Activated CD4-positive, CD25-positive, alpha-beta regulatory T cell treated with anti-CD3 and anti-CD28 coated beads, Interleukin-2, amount 50 U/mL, for 16 hours (primary cell): ENCODE data around the gene DNAH11.
"Not testable (repeated sequence)": the region's sequence is repeated elsewhere in the genome, so short reads cannot be mapped to it uniquely, and the experiment has no call there.

Experiments used
- DNase-seq: peaks from one replicate; pipeline ENCODE4 v3.0.0-alpha.2; 2020; ENCODE audit warnings: low read depth, low spot score

The DNAH11 gene

DNA sequence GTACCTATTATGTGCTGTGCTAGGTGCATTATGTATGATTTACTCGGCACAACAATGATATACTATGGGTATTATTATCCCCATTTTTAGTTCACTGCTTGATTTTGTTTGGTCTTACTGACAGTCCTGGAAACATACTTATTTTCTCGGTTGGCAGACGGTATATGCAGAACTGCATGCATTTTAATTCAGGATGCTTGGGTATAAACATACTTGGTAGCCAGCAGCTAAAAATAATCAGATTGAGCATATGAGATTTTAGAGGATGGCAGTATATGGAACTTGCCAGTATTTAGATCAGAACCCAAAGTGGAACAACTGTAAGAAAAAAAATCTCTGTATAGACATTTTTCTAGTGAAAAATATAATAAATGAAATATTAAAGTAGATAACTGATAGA, 163.3 kb downstream of the DNAH11 start:
- DNase-seq = no peak

DNA sequence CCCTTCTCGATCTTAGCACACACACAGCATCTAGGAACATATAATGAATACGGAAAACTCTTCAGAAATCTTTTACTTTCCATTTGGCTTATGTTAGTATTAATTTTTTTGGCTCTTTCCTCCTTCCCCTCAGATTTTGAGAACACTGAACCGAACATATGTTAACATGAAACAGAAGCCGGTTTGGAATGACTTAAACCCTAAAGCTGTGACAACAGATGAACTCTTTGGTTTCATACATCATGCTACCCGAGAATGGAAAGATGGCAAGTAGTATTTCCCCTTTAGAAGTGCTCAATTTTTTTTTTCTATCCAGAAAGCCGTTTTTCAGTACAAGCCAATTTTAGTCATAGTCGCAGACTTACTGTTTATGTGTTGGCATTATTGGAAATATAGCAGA, 164.7 kb downstream of the DNAH11 start:
- DNase-seq = no peak

DNA sequence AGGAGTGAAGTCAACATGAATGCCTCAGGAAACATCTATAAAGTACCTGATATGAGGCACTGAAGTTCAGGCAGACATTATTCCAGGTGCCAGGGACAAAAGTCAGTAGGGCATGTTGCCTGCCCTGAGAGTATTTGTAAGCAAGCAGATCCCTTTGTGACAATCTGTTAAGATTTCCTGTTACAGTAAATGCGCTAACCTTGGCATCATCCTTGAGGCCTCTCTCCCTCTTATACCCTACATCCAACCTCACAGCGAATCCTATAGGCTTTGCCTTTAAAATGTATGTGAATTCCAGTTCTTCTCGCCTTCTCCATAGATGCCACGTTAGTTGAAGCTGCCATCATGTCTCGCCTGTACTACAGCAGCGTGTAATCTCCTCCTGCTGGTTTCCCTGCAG, 165.3 kb downstream of the DNAH11 start:
- no peak for DNase-seq

DNA sequence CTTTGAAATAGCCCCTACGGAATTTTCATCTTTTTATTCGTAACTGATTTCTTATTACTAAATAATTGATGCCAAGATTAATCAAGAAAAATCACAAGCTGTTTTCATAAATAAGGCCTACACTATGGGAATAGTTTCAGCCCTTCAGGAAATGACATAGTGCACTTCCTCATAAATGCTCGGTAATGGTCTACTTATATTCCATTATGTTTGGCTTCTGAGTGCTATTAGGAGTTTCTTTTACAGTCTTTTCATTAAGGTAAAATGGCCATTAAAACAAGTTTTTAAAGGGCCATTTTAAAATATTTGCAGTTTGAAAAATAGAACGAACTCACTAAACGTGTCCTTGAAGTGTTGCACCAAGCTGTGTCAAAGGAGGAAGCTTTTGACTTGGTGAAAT, 174.5 kb downstream of the DNAH11 start:
- DNase-seq = no peak

DNA sequence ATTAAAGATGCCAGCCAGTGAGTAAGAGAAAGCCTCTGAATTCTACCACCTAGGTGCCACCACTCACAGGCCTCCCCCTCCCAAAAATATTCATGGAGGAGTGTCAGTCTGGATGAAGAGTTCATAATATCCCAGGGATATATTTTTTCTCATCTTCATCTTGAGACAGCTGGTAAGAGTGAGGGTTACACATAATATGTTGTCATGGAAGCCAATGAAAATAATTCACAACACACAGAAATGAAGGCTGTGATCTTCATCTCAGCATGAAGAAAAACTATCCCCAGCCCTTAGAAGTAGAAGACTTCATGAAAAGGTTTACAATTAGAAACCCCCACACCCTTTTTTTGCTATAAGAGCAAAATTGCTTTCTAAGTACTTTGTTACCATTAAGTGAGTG, 175.6 kb downstream of the DNAH11 start:
- DNase-seq = no peak

DNA sequence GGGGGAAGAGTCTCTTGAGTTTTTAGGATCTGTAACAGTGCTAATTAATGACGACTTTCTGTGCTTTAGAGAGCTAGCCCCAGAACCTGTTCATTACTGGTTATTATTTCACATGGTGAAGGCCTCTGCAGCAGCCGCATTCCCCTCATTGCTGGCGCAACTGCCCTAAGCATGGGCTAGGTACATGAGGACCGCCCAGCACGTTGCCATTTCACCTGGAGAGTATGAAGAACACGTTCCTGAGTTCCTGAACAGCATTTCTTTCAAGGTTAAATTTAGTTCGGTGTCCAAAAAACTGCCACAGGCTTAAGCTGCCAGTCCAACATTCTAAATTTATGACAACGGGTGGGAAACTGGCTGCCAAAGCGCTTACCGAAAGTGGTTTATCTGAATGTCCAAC, 177.0 kb downstream of the DNAH11 start:
- no peak for DNase-seq

DNA sequence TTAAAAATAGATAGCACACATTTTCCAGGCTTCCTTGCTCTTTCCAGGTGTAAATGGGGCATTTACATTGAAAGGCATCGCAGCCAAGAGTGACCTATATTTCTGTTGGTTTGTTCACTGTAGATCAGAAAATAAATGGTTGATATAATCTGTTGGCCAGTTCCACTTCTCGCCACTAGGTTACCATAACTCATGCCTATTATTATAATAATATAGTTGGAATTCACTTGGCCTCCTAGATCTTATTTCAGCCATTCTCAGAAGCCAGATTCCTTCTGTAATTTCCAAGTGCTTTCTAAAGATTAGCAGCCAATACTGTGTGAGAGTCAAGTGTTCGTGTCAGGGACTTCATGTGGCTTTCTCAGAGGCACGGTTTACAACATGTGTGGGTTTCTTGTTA, 179.5 kb downstream of the DNAH11 start:
- DNase-seq = no peak

DNA sequence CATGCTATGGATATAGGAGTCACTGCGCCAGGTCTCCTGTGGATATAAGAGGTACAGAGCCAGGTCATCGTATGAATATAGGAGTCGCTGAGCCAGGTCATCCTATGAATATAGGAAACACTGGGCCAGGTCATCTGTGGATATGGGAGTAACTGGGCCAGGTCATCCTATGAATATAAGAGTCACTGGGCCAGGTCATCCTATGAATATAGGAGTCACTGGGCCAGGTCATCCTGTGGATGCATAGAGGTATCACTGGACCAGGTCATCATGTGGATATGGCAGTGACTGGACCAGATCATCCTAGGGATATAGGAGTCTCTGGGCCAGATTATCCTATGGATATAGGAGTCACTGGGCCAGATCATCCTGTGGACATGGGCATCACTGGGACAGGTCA, 181.7 kb downstream of the DNAH11 start:
- no peak for DNase-seq

DNA sequence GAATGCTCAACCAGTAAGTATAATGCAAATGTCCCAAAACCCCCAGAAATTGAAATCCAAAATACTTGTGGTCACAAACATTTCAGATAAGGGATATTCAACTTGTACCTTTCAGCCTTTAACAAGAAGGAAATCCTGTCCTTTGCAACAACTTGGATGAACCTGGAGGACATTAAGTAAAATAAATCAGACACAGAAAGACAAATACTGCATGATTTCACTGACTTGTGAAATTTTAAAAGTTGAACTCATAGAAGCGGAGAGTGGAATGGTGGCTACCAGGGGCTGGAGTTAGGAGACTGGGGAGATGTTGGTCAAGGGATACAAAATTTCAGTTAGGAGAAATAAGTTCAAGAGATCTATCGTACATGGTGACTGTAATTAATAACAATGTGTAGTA, 187.6 kb downstream of the DNAH11 start:
- DNase-seq = no peak

DNA sequence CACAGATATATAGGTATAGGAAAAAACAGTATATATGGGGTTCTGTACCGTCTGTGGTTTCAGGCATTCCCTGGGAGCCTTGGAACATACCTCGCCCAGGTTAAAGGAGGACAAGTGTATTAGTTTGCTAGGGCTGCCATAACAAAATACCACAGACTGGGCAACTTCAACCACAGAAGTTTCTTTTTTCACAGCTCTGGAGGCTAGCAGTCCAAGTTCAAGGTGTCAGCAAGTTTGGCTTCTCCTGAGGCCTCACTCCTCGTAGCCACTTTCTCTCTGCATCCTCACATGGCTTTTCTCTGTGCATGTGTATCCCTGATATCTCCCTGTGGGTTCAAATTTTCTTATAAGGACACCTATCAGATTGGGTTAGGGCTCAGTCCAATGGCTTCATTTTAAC, 189.1 kb downstream of the DNAH11 start:
- no peak for DNase-seq

DNA sequence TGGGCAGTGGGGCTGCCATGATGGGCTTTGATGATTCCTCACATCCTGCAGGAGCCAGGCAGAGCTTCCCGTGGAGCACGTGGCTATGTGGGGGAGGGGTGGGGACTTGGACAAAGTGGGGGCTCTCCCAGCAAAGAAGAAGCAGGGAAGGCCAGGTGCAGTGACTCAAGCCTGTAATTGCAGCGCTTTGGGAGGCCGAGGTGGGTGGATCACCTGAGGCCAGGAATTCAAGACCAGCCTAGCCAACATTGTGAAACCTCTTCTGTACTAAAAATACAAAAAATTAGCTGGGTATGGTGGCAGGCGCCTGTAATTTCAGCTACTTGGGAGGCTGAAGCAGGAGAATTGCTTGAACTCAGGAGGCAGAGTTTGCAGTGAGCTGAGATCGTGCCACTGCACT, 190.1 kb downstream of the DNAH11 start:
- not testable (repeated sequence) for DNase-seq

DNA sequence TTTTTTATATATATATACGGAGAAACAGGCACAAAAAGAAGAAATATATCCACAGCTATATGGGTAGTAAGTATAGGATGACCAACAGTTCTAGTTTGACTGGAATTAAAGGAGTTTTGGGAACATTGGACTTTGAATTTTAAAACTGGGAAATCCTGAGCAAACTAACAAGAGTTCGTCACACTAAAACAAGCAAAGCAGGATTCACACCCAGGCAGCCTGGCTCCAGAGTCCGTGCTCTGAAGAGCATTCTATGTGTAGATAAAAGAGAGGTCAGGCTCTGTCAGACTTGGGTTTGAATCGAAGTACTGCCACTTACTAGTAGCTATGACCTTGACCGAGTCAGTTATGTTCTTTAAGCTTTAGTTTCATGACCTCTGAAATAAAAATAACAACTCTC, 191.0 kb downstream of the DNAH11 start:
- no peak for DNase-seq

DNA sequence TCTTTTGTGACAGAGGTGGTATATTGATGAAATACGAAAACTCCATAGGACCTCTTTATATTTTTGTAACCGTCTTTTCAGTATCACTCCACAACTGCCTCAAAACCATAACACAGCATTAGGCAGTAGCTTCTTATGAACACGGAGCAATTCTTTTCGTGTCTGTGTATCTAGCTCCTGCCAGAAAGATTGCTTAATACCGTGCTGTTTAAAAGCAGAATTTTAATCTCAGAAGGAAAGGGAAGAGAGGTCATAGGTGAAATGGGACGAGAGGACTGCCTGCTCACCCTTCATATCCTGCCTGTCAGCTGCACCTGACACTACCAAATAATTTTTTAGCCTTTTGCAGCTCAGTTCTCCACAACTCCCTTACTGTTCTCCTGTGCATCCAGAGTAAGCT, 200.7 kb downstream of the DNAH11 start:
- no peak for DNase-seq

DNA sequence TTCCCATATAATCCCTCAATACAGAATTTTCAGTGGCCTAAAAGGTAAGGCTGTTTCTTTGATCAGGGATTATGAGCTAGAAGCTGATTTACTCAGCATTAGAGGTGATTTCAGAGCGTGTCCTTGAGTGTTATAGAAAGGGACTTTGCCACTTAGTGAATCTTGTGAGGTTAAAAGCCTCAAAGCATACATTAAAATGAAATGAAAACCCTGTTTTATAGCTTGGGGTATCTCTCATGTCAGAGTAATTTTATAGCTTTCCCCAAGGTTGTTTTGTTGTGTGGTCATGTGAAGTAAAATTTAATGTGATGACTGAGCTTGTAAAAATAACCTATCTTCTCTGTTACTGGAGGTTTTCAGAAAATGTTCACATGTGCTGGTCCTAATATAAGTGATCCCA, 204.1 kb downstream of the DNAH11 start:
- DNase-seq = no peak

DNA sequence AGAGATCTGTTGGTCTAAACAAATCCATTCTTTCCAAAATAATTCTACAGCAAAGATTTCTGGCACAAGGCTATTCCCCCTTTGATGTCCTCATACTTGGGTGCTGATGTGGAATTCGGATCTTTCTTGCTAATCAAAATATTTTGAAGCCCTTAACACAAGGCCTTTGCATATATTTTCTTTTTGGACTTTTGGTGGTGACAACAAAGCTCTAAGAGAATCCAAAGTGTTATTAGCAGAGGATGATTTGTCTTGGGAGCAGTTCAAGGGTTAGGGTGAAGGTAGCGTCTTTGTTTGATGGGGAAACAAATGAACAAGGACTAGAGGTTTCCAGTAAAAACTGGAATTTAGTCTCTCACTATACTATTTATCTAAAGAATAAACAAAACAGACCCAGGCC, 205.0 kb downstream of the DNAH11 start:
- no peak for DNase-seq

DNA sequence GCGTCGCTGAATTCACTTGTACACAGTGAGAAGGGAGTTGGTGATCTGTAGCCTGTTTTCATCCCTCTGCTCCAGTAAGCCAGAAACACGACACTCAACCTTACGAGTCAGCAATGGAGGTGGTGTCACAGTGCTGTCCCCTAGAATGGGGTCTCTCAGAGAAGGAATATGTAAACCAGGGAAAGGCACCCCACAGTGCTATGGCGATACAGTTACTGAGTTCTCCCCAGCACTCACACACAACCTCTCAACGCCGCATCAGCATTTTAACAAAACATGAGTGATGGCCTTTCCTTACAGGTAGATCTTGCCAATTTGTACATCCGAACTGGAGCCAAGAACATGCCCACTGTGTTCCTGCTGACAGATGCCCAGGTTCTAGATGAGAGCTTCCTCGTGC, 206.5 kb downstream of the DNAH11 start:
- DNase-seq = no peak

DNA sequence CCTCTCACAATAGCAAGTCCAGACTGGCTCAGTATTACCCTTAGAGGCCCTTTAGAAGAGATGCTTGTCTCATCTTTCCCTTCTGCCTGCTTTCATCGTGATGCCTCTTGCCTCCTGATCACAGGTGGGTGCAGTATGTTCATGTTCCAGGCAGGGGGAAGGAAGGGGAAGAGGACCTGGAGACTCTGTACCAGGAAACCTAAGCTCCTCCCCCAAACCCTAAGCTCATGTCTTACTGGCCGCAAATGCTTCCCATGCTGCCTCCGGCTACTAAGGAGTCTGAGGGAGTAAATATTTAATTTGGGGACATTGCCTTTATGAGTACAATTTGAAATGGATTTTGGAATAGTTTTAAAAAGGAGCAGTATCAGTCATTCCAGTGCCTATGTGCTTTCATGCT, 210.2 kb downstream of the DNAH11 start:
- DNase-seq = no peak

DNA sequence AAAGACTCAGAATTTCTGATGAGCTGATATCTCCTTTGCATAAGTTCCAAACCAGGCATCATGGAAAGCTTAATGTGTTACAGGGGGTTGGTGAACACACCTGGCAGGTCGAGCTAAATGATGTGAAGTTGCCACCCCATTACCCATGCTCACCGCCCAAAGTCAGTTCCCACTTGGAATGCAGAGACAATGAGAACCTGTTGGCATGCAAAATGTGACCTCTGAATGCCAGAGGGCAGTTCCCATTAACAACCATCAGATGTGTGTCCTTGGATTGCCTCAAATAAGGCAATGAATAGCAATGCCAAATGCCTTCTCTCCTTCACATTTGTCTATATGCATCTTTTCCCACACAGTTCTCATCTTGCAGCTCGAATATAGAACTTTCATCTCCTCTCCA, 212.1 kb downstream of the DNAH11 start:
- DNase-seq = no peak

DNA sequence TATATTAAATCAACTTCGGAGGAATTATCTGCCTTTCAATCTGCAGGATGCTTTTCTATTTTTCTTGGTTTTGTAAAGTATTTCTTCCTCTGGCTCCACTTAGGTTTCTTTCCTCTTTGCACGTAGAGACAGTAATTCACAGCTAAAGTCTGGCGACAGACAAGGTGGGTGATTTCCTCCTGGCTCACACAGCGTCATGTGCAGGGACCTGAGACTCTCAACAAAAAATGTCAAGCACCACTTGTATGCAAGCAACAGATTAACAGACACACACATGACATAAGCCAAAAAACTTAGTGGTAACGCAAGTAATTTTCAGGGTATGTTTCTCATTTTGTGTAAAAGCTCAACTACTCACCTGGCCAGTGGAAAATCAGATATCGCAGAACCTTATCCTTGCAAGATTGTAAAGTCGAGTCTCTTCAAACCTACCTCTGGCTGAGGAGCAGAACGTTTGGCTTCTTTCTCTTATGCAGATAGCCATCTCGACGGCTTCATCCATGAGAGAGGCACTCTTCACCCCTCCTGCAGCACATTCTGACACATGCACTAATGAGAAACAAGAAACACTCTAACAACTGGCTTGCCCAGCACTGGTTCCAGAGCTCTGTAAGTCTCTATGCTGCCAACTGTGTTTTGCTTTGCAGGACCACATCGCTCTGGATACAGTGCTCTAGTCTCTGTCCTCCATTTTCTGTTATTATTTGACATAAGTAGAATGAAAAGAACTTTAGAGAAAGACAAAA, 214.9 kb downstream of the DNAH11 start:
- no peak for DNase-seq

DNA sequence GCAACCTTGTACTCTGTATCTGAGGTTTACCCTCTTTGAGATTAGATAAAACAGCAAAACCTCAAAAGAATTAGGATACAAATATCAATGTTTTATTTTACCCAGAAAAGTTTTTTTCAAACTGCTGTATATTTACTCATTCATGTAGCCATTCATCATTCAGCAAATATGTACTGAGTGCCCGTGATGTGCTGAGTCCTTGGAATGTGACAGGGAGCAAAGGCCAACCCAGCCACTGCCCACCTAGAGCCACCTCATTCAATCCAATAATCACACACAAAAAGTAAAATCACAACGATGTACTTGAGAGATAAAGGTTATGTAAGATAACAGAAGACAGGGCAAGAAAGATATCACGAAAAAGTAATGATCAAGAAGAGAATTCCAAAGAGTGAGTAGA, 215.4 kb downstream of the DNAH11 start:
- no peak for DNase-seq

DNA sequence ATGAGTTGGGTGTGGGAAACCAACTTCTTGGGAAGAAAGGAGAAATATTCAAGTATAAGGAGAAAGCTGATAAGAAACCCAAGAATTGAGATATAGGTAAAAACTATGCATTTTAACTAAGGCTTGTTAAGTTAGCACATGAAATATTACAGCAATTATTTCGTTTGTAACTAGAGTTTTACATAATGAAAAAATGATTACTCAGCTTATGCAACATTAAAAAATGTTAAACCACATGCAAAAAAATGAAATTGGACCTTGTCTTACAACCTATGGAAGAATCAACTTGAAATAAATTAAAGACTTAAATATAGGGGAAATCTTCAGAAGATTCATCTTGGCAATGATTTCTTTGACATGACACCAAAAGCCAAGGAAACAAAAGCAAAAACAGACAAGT, 219.6 kb downstream of the DNAH11 start:
- no peak for DNase-seq

DNA sequence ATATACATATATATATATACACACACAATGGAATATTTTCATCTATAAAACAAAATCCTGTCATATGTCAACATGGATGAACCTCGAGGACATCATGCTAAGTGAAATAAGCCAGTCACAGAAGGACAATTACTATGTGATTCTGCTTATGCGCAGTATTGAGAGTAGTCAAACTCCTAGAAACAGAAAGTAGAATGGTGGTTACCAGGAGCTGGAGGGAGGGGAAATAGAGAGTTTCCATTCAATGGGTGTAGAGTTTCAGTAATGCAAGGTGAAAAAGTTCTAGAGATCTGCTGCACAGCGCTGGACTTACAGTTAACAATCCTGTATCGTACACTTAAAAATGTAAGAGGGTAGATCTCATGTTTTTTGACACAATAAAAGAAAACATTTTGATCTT, 221.0 kb downstream of the DNAH11 start:
- DNase-seq = no peak

DNA sequence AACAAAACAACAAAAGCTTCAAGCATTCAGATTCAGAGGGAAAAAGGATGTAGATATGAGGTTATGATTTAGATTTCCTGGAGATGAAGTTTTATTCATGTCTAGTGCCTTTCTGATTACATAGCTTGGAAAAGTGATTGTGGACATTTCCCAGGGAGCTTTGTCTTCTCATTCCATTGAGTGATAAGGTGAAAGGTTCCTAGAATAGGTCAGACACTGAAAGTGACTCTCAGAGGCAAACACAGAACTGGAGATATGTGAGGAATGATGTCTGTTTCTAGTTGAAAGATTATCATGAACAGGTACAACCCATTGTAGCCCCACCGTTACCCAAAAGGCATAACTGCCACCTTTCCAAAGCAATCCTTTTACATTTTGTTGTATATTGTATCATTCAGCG, 223.4 kb downstream of the DNAH11 start:
- DNase-seq = no peak

DNA sequence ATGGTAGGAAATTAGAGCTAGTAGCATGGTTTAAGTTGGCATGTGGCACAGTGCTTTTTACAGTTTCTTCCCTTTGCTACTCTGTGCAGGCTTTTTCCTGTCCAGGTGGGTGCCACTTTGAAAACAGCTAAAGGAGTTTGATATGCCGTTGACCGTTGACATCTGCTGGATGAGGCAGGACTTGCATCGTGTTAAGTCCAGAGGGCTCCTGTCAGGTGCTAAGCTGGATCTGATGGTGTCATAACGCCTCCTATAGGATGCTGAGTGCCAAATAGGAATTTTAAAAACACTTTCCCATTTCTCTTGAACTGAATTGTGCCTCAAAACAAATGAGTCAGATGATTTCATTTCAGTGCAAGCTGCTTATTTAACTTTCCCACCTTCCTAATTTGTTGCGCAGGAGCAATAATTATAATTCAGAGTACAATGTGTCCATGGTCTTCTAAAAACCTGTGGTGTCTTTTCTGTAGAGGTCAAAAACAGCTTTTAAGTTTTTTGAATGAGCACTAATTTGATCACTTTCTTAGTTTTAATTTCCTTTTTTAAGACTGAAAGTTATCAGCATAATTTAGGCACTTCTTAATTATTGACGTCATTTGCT, 224.6 kb downstream of the DNAH11 start:
- DNase-seq = no peak
